Ishikawa (cell line): ENCODE measurements around the gene LAIR1.

Experiments used
- CEBPB ChIP-seq: IDR thresholded peaks from 2 replicates; pipeline ENCODE4 v1.6.1; 2012
- MAX ChIP-seq: IDR thresholded peaks from 2 replicates; pipeline ENCODE4 v1.6.1; 2012
- YY1 ChIP-seq: IDR thresholded peaks from 2 replicates; pipeline ENCODE4 v1.6.1; 2012; ENCODE audit warnings: low read depth

- no peak for TF ChIP-seq CEBPB
- TF ChIP-seq YY1, result no peak
- TF ChIP-seq MAX, result no peak
These were observed 16.2 kb upstream of the LAIR1 start for GRCh38 chr19:54380897-54381296.
